Measurements from ENCODE around the gene ANKLE1. TPM values are rescaled to one million over a fixed set of nuclear protein-coding genes. Genes with fewer than 3 reads are reported as not detected.
"Not testable (repeated sequence)": the region's sequence is repeated elsewhere in the genome, so short reads cannot be mapped to it uniquely, and the experiment has no call there.

ANKLE1 gene
- total and polyA plus RNA-seq, 3 experiments from 2014 or later: 0.47 to 16.2 (median 15.2) TPM

DNA sequence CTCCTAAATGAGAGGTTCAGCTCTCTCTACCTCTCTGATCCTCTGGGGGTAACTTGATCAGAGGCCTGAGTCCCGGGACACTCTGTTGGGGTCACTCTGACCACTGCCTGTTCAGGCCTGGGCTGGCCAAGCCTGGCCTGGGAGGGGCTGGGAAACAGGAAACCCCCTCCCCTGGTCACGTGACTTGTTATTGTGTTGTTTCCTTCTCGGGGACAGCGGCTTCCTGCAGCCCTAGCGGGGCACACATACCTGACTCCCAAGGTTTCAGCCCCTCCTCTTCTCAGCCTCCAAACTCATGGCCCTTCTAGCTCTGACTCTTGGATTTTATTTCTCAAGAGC is 17.1 kb upstream of the ANKLE1 start, which contains the start of gene USHBP1:
USHBP1 (minus strand) TSS at position 105 of the 339 bp plus-strand sequence. CDS start 446 bp downstream, outside the sequence.
- no peaks in the 10 kb centered on the region for H3K27me3 Mint-ChIP-seq
- H3K9me3 Mint-ChIP-seq: no peaks in the 10 kb centered on the region
- Histone ChIP-seq H3K9me3 (ENCODE audit: low read length) (no peaks in the 10 kb centered on the region), H3K4me1 (ENCODE audit: insufficient read depth, low read length) (peaks cover 21% of the 10 kb centered on the region), H3K4me3 (ENCODE audit: low read length) (no peak within 1 kb of the TSS), H3K27ac (ENCODE audit: low read depth, low read length) (no peak within 1 kb of the TSS), H3K36me3 (ENCODE audit: insufficient read depth, low read length) (no peaks in the 10 kb centered on the region), H3K27me3 (ENCODE audit: insufficient read depth, low read length, poor library complexity, severe bottlenecking) (no peaks in the 10 kb centered on the region)
- peaks cover 23 to 31% (median 25%) of the 10 kb centered on the region in 3 donors for H3K4me1 Mint-ChIP-seq
- H3K36me3 Mint-ChIP-seq: peaks cover 0 to 15% (median 0%) of the 10 kb centered on the region in 3 donors
- peak within 1 kb of the TSS in 1 of 7 donors; percentile 54 for H3K4me3 Mint-ChIP-seq
- no peak for DNase-seq
- ChIA-PET CTCF (interaction anchor here (1.5 to 11.2 kb wide), 4 partner anchors 15 to 29 kb away, joined by 3 to 93 read pairs (median 4); partner anchors contain the start of gene ANKLE1), POLR2A (no interaction called here)
- peak within 1 kb of the TSS in 1 of 8 donors; percentile 83 for H3K27ac Mint-ChIP-seq

- DNase-seq: no peak
- no peak overlapping the region for H3K27ac ChIP-seq (ENCODE audit: low read depth, low read length)
- no peaks in the 10 kb centered on the region for H3K27me3 ChIP-seq (ENCODE audit: insufficient read depth, low read length, poor library complexity, severe bottlenecking)
- H3K4me3 Mint-ChIP-seq: peak overlapping the region in 1 of 7 donors; percentile 56
- peaks cover 2% of the 10 kb centered on the region for H3K36me3 ChIP-seq (ENCODE audit: insufficient read depth, low read length)
- POLR2A ChIA-PET: interaction anchor here (0.7 to 2.2 kb wide), 4 partner anchors 24 to 189 kb away, joined by 4 to 7 read pairs (median 5); partner anchors contain the start of gene OCEL1
- H3K4me1 Mint-ChIP-seq: peaks cover 19 to 26% (median 19%) of the 10 kb centered on the region in 3 donors
- H3K27me3 Mint-ChIP-seq: no peaks in the 10 kb centered on the region
- CTCF ChIA-PET: interaction anchor here (0.7 to 11.2 kb wide), 7 partner anchors 16 to 197 kb away, joined by 3 to 93 read pairs (median 4); partner anchors contain the start of gene ANKLE1
- peaks cover 0 to 20% (median 2%) of the 10 kb centered on the region in 3 donors for H3K36me3 Mint-ChIP-seq
- H3K4me1 ChIP-seq (ENCODE audit: insufficient read depth, low read length): peaks cover 21% of the 10 kb centered on the region
- no peak overlapping the region for H3K4me3 ChIP-seq (ENCODE audit: low read length)
- H3K9me3 Mint-ChIP-seq: no peaks in the 10 kb centered on the region
- no peaks in the 10 kb centered on the region for H3K9me3 ChIP-seq (ENCODE audit: low read length)
- no peak overlapping the region for H3K27ac Mint-ChIP-seq
Measured at GRCh38 chr19:17266026-17266425, 15.7 kb upstream of the ANKLE1 start.

DNA sequence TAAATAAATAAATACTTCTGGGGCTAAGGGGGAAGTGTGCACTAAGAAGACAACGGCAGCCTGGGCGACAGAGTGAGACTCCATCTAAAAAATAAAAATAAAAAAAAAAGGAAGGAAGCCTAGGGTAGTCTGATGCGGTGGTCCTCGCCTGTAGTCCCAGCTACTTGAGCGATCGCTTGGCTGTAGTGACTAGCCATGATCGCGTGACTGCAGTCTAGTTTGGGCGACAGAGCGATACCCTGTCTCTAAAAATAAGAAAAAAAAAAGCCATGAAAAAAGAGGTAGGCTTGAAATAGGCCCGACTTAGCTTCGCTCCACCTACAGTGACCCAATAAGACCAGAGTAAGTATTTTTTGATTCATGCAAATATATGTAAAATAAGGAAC is 15.1 kb upstream of the ANKLE1 start:
- Histone ChIP-seq H3K4me3 (ENCODE audit: low read length) (no peak overlapping the region), H3K27me3 (ENCODE audit: insufficient read depth, low read length, poor library complexity, severe bottlenecking) (no peaks in the 10 kb centered on the region), H3K4me1 (ENCODE audit: insufficient read depth, low read length) (peaks cover 21% of the 10 kb centered on the region), H3K27ac (ENCODE audit: low read depth, low read length) (no peak overlapping the region), H3K36me3 (ENCODE audit: insufficient read depth, low read length) (peaks cover 7% of the 10 kb centered on the region), H3K9me3 (ENCODE audit: low read length) (no peaks in the 10 kb centered on the region)
- CTCF ChIA-PET: interaction anchor here (0.7 to 11.2 kb wide), 9 partner anchors 17 to 200 kb away, joined by 3 to 93 read pairs (median 3); partner anchors contain the start of genes ABHD8 and ANKLE1
- POLR2A ChIA-PET: interaction anchor here (0.5 to 2.2 kb wide), 10 partner anchors 14 to 192 kb away, joined by 3 to 7 read pairs (median 4); partner anchors contain the start of genes DDA1, OCEL1 and USE1
- peak overlapping the region; percentile 73 to 92 (median 76) for H3K27ac Mint-ChIP-seq
- DNase-seq: no peak
- H3K4me3 Mint-ChIP-seq: peak overlapping the region; percentile 77 to 90 (median 83)
- H3K36me3 Mint-ChIP-seq: peaks cover 0 to 25% (median 5%) of the 10 kb centered on the region in 3 donors
- peaks cover 18 to 25% (median 18%) of the 10 kb centered on the region in 3 donors for H3K4me1 Mint-ChIP-seq
- no peaks in the 10 kb centered on the region for H3K27me3 Mint-ChIP-seq
- H3K9me3 Mint-ChIP-seq: no peaks in the 10 kb centered on the region

GRCh38 chr19:17266975-17267788 is 14.5 kb upstream of the ANKLE1 start, which contains the start of gene BABAM1:
Gene BABAM1, plus strand, starts transcription at chr19:17267443. Its CDS starts 1,364 bp downstream, at chr19:17268807.
- H3K36me3 Mint-ChIP-seq: peaks cover 0 to 29% (median 5%) of the 10 kb centered on the region in 3 donors
- POLR2A ChIA-PET: interaction anchor here (0.5 to 2.2 kb wide), 11 partner anchors 14 to 193 kb away, joined by 3 to 7 read pairs (median 4); partner anchors contain the start of genes DDA1, OCEL1 and USE1
- H3K4me1 Mint-ChIP-seq: peaks cover 18 to 25% (median 18%) of the 10 kb centered on the region in 3 donors
- H3K27ac ChIP-seq (ENCODE audit: low read depth, low read length): peak within 1 kb of the TSS; percentile 85
- peak within 1 kb of the TSS; percentile 73 to 92 (median 76) for H3K27ac Mint-ChIP-seq
- H3K36me3 ChIP-seq (ENCODE audit: insufficient read depth, low read length): peaks cover 8% of the 10 kb centered on the region
- no peaks in the 10 kb centered on the region for H3K9me3 Mint-ChIP-seq
- H3K27me3 Mint-ChIP-seq: no peaks in the 10 kb centered on the region
- CTCF ChIA-PET: interaction anchor here (0.8 to 11.2 kb wide), 10 partner anchors 16 to 200 kb away, joined by 3 to 93 read pairs (median 4); partner anchors contain the start of genes ABHD8 and ANKLE1
- peak; percentile 87 to 98 (median 96) for DNase-seq
- H3K27me3 ChIP-seq (ENCODE audit: insufficient read depth, low read length, poor library complexity, severe bottlenecking): no peaks in the 10 kb centered on the region
- H3K9me3 ChIP-seq (ENCODE audit: low read length): no peaks in the 10 kb centered on the region
- H3K4me3 Mint-ChIP-seq: peak within 1 kb of the TSS; percentile 77 to 90 (median 83)
- peaks cover 21% of the 10 kb centered on the region for H3K4me1 ChIP-seq (ENCODE audit: insufficient read depth, low read length)
- peak within 1 kb of the TSS; percentile 96 for H3K4me3 ChIP-seq (ENCODE audit: low read length)

- peaks cover 0 to 36% (median 5%) of the 10 kb centered on the region in 3 donors for H3K36me3 Mint-ChIP-seq
- peaks cover 21% of the 10 kb centered on the region for H3K4me1 ChIP-seq (ENCODE audit: insufficient read depth, low read length)
- H3K27me3 Mint-ChIP-seq: no peaks in the 10 kb centered on the region
- peaks cover 11% of the 10 kb centered on the region for H3K36me3 ChIP-seq (ENCODE audit: insufficient read depth, low read length)
- ChIA-PET POLR2A (interaction anchor here (0.7 kb wide), 2 partner anchors 40 to 1178 kb away, joined by 5 to 10 read pairs; no protein-coding TSS in a partner anchor), CTCF (no interaction called here)
- H3K27ac ChIP-seq (ENCODE audit: low read depth, low read length): no peak overlapping the region
- H3K4me3 ChIP-seq (ENCODE audit: low read length): no peak overlapping the region
- H3K27me3 ChIP-seq (ENCODE audit: insufficient read depth, low read length, poor library complexity, severe bottlenecking): no peaks in the 10 kb centered on the region
- no peaks in the 10 kb centered on the region for H3K9me3 Mint-ChIP-seq
- no peak for DNase-seq
- H3K4me1 Mint-ChIP-seq: peaks cover 16 to 25% (median 18%) of the 10 kb centered on the region in 3 donors
- H3K9me3 ChIP-seq (ENCODE audit: low read length): no peaks in the 10 kb centered on the region
- H3K4me3 Mint-ChIP-seq: peak overlapping the region in 5 of 7 donors; percentile 24 to 81 (median 66)
- H3K27ac Mint-ChIP-seq: no peak overlapping the region
Measured at GRCh38 chr19:17268754-17269153, 12.9 kb upstream of the ANKLE1 start.

- DNase-seq; H3K4me1 Mint-ChIP-seq; H3K4me3 ChIP-seq (ENCODE audit: low read length); H3K27ac Mint-ChIP-seq; H3K4me3 Mint-ChIP-seq; H3K9me3 Mint-ChIP-seq; CTCF ChIA-PET; H3K4me1 ChIP-seq (ENCODE audit: insufficient read depth, low read length); H3K27me3 Mint-ChIP-seq; H3K27me3 ChIP-seq (ENCODE audit: insufficient read depth, low read length, poor library complexity, severe bottlenecking); H3K9me3 ChIP-seq (ENCODE audit: low read length); H3K27ac ChIP-seq (ENCODE audit: low read depth, low read length): not testable (repeated sequence)
- POLR2A ChIA-PET: interaction anchor here (0.7 kb wide), 1 partner anchor 110 kb away, joined by 4 read pairs; no protein-coding TSS in a partner anchor
- peaks cover 33% of the 10 kb centered on the region for H3K36me3 ChIP-seq (ENCODE audit: insufficient read depth, low read length)
- peaks cover 0 to 66% (median 12%) of the 10 kb centered on the region in 3 donors for H3K36me3 Mint-ChIP-seq
Measured at GRCh38 chr19:17274892-17275291, 6.8 kb upstream of the ANKLE1 start.

- POLR2A ChIA-PET: interaction anchor here (0.7 kb wide), 1 partner anchor 109 kb away, joined by 4 read pairs; no protein-coding TSS in a partner anchor
- H3K4me3 ChIP-seq (ENCODE audit: low read length): no peak overlapping the region
- H3K27me3 ChIP-seq (ENCODE audit: insufficient read depth, low read length, poor library complexity, severe bottlenecking): no peaks in the 10 kb centered on the region
- H3K27me3 Mint-ChIP-seq: no peaks in the 10 kb centered on the region
- peak overlapping the region in 1 of 8 donors; percentile 26 for H3K27ac Mint-ChIP-seq
- DNase-seq: no peak
- no peak overlapping the region for H3K27ac ChIP-seq (ENCODE audit: low read depth, low read length)
- no peaks in the 10 kb centered on the region for H3K9me3 Mint-ChIP-seq
- CTCF ChIA-PET: no interaction called here
- peaks cover 0 to 1% (median 0%) of the 10 kb centered on the region in 3 donors for H3K4me1 Mint-ChIP-seq
- H3K36me3 Mint-ChIP-seq: peaks cover 0 to 60% (median 10%) of the 10 kb centered on the region in 3 donors
- H3K9me3 ChIP-seq (ENCODE audit: low read length): no peaks in the 10 kb centered on the region
- no peaks in the 10 kb centered on the region for H3K4me1 ChIP-seq (ENCODE audit: insufficient read depth, low read length)
- no peak overlapping the region for H3K4me3 Mint-ChIP-seq
- H3K36me3 ChIP-seq (ENCODE audit: insufficient read depth, low read length): peaks cover 33% of the 10 kb centered on the region
Measured at GRCh38 chr19:17275441-17276175, 6.1 kb upstream of the ANKLE1 start.
